MCF 10A (cell line): ENCODE data around the gene TIPARP. TPM values are rescaled to one million over a fixed set of nuclear protein-coding genes. Genes with fewer than 3 reads are reported as not detected.

Experiments
- BruUV-seq: library from RNA; stranded (reverse); fragments of 400-500 nt; replicated peaks from 2 replicates; lab custom pipeline; 2021; lab: Mats Ljungman, UMichigan
- CTCF ChIA-PET: fragments of 300-600 bp; sonication (Branson Sonifier 250); formaldehyde crosslinking; extraction: SDS; loops from one replicate; lab custom pipeline; 2021; ENCODE audit warnings: antibody characterized with exemption, inconsistent platforms; lab: Yijun Ruan, JAX
- POLR2A ChIA-PET: fragments of 300-600, 350-650 bp; sonication (Branson Sonifier 250); formaldehyde crosslinking; extraction: SDS; loops from one replicate; lab custom pipeline; 2020; ENCODE audit warnings: antibody characterized with exemption, inconsistent platforms; lab: Yijun Ruan, JAX
- DNase-seq: peaks from one replicate; pipeline ENCODE4 v3.0.0-alpha.2; 2018; ENCODE audit not compliant: unreplicated experiment
- H3K27ac Mint-ChIP-seq: one replicate; pipeline ENCODE4 v1.8.0; 2022; ENCODE audit warnings: mild to moderate bottlenecking, low read depth, mixed read lengths; ENCODE audit not compliant: unreplicated experiment
- H3K27me3 Mint-ChIP-seq: one replicate; pipeline ENCODE4 v1.8.0; 2022; ENCODE audit warnings: mixed read lengths; ENCODE audit not compliant: insufficient read depth, unreplicated experiment
- H3K36me3 Mint-ChIP-seq: one replicate; pipeline ENCODE4 v1.8.0; 2022; ENCODE audit warnings: mild to moderate bottlenecking, moderate library complexity, mixed read lengths; ENCODE audit not compliant: insufficient read depth, unreplicated experiment
- H3K4me1 Mint-ChIP-seq: one replicate; pipeline ENCODE4 v1.8.0; 2022; ENCODE audit warnings: mixed read lengths; ENCODE audit not compliant: insufficient read depth, unreplicated experiment
- H3K4me3 Mint-ChIP-seq: one replicate; pipeline ENCODE4 v1.8.0; 2022; ENCODE audit warnings: mild to moderate bottlenecking, moderate library complexity, mixed read lengths; ENCODE audit not compliant: unreplicated experiment
- H3K9me3 Mint-ChIP-seq: one replicate; pipeline ENCODE4 v1.8.0; 2022; ENCODE audit warnings: mixed read lengths; ENCODE audit not compliant: unreplicated experiment
- CTCF ChIP-seq: fragments of 200-600 bp; IDR thresholded peaks from one replicate; pipeline ENCODE4 v1.8.0; 2022; ENCODE audit warnings: antibody characterized with exemption, mild to moderate bottlenecking; ENCODE audit not compliant: unreplicated experiment
- intact Hi-C: fragments of 100-400 bp; cut with micrococcal nuclease; formaldehyde crosslinking; loops from 2 replicates; pipeline ENCODE4 v1.14.1; 2022
- total RNA-seq: library from RNA; stranded (reverse); gene quantifications from 2 replicates; pipeline ENCODE4 v1.2.3, GENCODE V29; 2022

The TIPARP gene
- total RNA-seq, 1 experiment from 2014 or later: 50.0 TPM

- no peaks in the 10 kb centered on the region for H3K36me3 Mint-ChIP-seq
- no peaks in the 10 kb centered on the region for H3K27me3 Mint-ChIP-seq
- no peak for DNase-seq
- CTCF ChIA-PET: interaction anchor here (0.6 kb wide), 1 partner anchor 96 kb away, joined by 3 read pairs; no protein-coding TSS in a partner anchor
- no peak overlapping the region for H3K4me3 Mint-ChIP-seq
- POLR2A ChIA-PET: no interaction called here
- H3K4me1 Mint-ChIP-seq: no peaks in the 10 kb centered on the region
- intact Hi-C loops: no loop called here
- BruUV-seq: no TSS peak
- no peak overlapping the region for H3K27ac Mint-ChIP-seq
- TF ChIP-seq CTCF: no peak
- H3K9me3 Mint-ChIP-seq: no peaks in the 10 kb centered on the region
Observed at GRCh38 chr3:156637480-156638022, 36.8 kb upstream of the TIPARP start.

GRCh38 chr3:156638271-156638670 lies 36.1 kb upstream of the TIPARP start:
- no peaks in the 10 kb centered on the region for H3K4me1 Mint-ChIP-seq
- no peak for TF ChIP-seq CTCF
- H3K9me3 Mint-ChIP-seq: no peaks in the 10 kb centered on the region
- ChIA-PET POLR2A (no interaction called here), CTCF (interaction anchor here (0.7 kb wide), 1 partner anchor 87 kb away, joined by 3 read pairs; no protein-coding TSS in a partner anchor)
- no TSS peak for BruUV-seq
- no peaks in the 10 kb centered on the region for H3K36me3 Mint-ChIP-seq
- peaks cover under 1% of the 10 kb centered on the region for H3K27me3 Mint-ChIP-seq
- DNase-seq: no peak
- no peak overlapping the region for H3K27ac Mint-ChIP-seq
- intact Hi-C loops: no loop called here
- H3K4me3 Mint-ChIP-seq: no peak overlapping the region

- H3K4me3 Mint-ChIP-seq: no peak overlapping the region
- no peaks in the 10 kb centered on the region for H3K36me3 Mint-ChIP-seq
- ChIA-PET POLR2A (no interaction called here), CTCF (no interaction called here)
- BruUV-seq: no TSS peak
- peaks cover 11% of the 10 kb centered on the region for H3K27me3 Mint-ChIP-seq
- TF ChIP-seq CTCF: no peak
- no peak for DNase-seq
- H3K27ac Mint-ChIP-seq: no peak overlapping the region
- intact Hi-C loops: no loop called here
- no peaks in the 10 kb centered on the region for H3K4me1 Mint-ChIP-seq
- no peaks in the 10 kb centered on the region for H3K9me3 Mint-ChIP-seq
Observed at GRCh38 chr3:156639414-156640023, 34.9 kb upstream of the TIPARP start.

GRCh38 chr3:156641618-156641975 lies 32.8 kb upstream of the TIPARP start:
- H3K36me3 Mint-ChIP-seq: no peaks in the 10 kb centered on the region
- no peak for TF ChIP-seq CTCF
- H3K4me1 Mint-ChIP-seq: no peaks in the 10 kb centered on the region
- DNase-seq: no peak
- ChIA-PET CTCF (interaction anchor here (0.5 kb wide), 1 partner anchor 560 kb away, joined by 3 read pairs; no protein-coding TSS in a partner anchor), POLR2A (no interaction called here)
- intact Hi-C loops: no loop called here
- no peak overlapping the region for H3K4me3 Mint-ChIP-seq
- no TSS peak for BruUV-seq
- H3K9me3 Mint-ChIP-seq: no peaks in the 10 kb centered on the region
- H3K27ac Mint-ChIP-seq: no peak overlapping the region
- peaks cover 11% of the 10 kb centered on the region for H3K27me3 Mint-ChIP-seq
